Activated CD4-positive, alpha-beta T cell treated with anti-CD3 and anti-CD28 coated beads for 24 hours (primary cell): ENCODE measurements around the gene WSCD1.

Experiments used
- DNase-seq, 2 donors: peaks; one replicate each; pipeline ENCODE4 v3.0.0-alpha.2; 2020; ENCODE audit warnings: low read depth in 2 of 2

Gene WSCD1

DNA sequence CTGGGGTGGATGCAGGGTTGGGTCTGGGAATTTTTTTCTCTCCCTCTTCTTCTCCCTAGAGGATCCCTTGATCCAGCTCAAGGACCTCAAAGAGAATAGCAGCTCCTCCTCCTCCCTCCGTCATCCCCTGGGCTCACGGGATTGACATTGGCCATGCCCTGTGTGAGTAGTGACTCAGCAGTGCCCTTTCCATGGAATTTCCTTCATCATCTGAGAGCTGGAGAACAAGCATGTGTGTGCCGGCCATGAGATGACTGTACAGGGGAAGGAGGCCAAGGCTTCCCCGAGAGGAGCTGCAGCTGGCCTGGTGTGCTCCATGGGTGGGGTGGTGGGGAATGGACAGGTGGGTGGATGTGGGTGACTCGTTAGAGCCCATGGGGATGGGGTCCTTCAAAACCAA is 8.9 kb upstream of the WSCD1 start:
- DNase-seq: no peak

GRCh38 chr17:6064868-6065267 is 5.3 kb upstream of the WSCD1 start:
- DNase-seq: no peak

GRCh38 chr17:6065351-6065750 is 4.8 kb upstream of the WSCD1 start:
- no peak for DNase-seq

DNA sequence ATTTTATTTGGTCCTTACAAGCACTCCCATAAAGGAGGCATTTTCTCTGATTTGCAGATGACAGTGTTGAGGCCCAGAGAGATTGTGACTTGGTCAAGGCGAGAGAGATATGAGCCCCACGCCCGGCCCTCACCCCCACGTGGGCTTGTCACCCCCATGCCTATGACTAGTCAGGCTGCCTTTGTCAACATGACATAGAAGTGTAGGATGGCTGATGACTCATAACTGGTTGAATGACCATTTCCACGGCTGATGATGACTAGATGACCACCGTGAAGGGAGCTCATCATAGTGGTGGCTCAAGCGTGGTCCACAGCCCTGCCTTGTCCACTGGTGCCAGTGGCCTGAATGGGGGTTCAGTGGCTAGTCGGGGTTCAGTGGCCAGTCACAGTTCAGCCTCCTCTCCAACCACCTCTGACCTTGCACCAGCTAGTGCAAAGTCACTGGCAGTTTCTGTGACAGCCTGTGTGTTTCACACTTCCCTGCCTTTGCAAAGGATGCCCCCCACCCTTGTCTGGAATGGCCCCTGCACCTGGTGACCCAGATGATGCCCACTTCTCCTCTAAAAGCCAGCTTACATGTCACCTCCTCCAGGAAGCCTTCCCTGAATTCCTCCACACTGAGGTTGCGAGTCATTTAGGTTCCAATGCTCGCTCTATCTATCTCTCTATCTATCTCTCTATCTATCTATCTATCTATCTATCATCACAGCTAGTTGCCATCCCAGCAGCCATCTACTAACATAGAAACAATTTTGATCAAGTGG is 3.8 kb upstream of the WSCD1 start:
- DNase-seq: no peak

- no peak for DNase-seq
Measured at GRCh38 chr17:6067060-6067459, 3.1 kb upstream of the WSCD1 start.

DNA sequence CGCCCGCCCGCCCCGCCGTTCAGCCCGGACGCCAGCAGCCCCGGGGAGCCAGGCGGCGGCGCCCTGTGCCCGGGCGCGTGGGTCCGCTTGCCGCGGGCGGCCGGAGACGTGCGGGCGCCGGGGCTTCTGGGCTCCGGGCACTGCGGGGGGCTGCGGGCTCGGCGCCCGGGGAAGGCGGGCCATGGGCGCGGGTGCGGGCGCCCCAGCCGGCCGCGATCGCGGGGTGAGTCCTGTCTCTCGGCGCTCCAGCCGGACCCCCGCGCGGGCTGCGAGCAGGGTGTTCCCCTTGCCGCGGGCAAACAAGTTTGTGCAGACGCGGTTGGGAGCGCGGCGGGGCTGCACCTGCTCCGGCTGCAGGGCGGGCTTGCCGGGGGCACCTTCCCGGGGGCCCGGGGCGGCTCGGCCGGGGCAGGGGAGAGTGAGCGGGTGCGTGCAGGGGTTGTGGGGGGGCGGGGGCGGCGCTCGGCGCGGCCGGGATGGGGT is 292 bp downstream of the WSCD1 start:
- DNase-seq: no peak

DNA sequence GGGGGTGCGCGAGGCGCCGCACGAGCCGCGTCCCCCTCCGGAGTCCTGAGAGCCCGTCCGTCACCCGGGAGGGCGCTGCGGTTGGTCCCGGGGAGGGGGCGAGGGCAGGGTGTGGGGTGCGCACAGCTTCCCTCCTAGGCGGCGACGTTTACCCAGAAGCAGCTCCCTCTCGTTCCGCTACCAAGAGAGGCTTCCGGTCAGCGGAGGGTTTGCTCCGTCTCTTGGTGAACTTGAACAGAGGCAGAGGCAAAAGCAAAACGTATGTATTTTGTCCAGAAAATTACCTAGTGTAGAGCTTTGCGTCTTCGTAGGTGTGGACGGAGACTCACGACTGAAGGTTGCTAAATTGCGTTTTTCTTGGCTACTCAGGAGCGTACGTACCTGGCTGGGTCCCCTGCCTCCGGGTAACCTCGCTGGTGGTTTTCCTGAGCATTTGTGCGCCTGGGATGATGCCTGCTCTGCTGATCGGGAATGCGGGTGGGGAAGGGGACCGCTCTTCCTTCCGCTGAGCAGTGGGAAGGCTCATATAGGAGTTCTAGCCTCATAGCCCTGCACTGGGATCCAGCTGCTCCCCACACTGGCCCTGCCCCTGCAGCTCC is 833 bp downstream of the WSCD1 start:
- no peak for DNase-seq

GRCh38 chr17:6071528-6072065 is 1.4 kb downstream of the WSCD1 start:
- no peak for DNase-seq

GRCh38 chr17:6072157-6072556 is 2.0 kb downstream of the WSCD1 start:
- no peak for DNase-seq

DNA sequence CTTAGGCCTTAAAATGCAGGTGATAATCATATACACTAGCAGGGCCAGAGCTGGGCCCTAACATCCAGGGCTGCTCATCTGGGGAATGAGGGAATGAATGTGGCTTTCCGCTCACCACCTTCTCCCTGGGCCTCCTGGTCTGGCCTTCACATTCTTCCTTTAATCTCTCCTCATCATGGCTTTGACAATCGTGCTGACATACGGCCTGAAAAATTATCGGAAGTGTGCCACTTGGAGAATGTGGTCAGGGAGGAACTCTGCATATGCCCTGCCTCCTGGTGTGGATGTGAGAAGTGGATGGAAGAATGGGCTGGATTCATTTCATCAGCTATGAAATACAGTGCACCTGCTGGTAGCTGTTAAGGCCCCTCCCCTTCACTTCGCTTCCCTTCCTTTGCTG is 2.4 kb downstream of the WSCD1 start:
- no peak for DNase-seq

- DNase-seq: no peak
Measured at GRCh38 chr17:6073620-6074019, 3.4 kb downstream of the WSCD1 start.

DNA sequence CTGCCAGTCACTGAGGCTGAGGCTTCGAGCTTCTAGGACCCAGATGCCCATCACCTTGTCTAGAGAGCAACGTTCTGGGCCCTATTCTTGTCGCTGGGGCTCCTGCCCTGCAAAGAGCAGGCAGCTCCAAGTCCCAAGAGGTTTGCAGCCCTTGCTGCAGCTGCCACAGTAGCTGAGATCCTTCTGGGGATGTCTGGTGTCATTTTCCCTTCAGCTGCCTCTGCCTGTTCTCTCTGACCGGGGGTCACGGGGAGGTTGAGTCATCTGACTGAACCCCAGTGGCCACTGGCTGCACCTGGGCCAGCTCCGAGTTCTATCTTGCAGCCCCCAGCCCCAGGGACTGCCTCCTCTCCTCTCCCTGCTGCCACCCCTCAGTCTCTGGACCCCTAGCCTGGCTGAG is 4.9 kb downstream of the WSCD1 start:
- no peak for DNase-seq

DNA sequence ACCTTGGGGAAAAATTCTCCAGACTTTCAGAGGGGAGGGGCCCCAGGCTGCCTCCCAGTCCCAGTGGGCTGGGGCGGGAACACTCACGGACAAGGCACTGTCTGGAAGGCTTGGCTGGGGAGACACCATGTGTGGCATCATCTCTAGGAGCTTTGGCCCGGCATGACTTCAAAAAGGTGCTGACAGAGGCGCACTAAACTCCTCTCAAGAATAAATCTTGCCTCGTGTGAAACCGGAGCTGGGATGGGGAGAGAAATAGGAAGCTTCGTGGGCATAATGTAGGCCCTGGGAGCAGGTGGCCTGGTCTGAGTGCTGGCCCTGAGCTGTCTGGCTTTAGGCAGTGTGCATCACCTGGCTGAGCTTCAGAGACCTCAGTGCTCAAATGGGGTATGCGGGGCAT is 5.7 kb downstream of the WSCD1 start:
- DNase-seq: no peak

DNA sequence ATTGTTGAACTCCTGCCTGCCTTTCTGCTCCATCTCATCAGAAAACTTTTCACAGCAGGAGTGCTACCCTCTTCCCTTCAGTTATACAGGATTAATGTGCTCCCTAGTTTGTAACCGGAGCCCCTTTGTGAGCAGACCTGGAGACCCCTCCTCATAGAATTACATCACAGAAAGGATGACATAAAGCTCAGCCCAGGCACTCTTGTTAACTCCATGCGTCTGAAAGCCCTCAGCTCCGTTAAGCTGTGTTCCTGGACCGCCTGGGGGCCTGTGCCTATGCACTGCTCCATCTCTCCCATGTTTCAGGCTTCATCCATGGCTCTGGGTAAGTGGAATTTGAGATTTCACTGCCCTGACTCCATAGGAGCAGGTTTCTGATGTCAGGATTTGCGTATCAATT is 7.6 kb downstream of the WSCD1 start:
- DNase-seq: no peak

GRCh38 chr17:6078458-6078871 is 8.3 kb downstream of the WSCD1 start:
- DNase-seq: no peak

DNA sequence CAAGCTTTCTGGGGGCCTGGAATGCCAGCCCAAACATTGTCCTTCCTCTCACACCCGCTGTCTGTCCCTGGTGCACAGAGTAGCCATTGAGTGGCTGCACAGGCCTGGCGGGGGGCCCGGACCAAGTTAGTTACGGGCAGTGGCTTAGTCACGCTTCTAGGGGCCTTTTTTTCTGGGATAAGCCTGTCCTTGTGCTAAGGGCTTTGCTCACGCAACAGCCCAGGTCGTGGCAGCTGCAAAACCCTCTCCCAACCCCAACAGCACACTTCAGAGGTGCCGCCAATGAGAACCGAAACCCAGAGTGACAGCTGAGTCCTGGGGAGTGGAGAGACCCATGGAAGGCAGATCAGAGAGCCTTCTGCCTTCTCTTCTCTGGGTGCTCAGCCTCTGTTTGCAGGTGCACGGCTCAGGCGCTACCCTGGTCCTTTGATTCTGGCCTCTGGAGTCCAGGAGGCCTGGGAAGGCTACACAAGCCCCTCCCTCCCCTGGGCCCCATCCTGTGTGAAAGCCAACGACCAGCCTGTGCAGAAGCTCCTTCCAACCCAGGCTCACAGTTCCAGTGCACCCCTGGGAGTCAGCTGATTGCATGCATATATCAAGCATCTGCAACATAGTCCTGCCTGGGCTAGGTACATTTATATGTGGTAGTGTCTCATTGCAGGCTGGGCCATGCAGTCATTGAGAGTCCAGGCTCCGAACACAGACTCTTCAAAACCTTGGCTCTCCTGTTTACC is 9.1 kb downstream of the WSCD1 start:
- DNase-seq: no peak

GRCh38 chr17:6079960-6080359 is 9.8 kb downstream of the WSCD1 start:
- no peak for DNase-seq

DNA sequence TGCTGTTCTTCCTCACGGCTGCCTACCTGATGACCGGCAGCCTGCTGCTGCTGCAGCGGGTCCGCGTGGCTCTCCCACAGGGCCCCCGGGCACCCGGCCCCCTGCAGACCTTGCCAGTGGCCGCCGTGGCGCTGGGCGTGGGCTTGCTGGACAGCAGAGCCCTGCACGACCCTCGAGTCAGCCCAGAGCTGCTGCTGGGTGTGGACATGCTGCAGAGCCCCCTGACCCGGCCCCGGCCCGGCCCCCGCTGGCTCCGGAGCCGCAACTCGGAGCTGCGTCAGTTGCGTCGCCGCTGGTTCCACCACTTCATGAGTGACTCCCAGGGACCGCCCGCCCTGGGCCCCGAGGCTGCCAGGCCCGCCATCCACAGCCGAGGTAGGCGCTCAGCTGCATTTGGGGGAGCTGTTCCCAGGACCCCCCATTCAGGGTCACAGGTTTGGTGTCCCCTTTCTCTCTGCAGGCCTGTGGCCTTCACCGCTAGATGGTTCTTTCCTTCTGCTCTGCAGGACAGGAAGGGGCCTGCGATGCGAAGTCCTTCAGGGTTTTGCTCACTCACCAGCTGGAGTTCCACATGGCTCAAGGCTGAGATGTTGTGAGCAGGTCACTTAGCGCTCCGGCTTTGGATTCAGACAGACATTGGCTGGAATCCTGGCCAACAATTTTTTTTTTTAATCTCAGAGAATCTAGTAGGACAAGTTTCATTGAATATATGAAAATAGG is 10.7 kb downstream of the WSCD1 start:
- no peak for DNase-seq

DNA sequence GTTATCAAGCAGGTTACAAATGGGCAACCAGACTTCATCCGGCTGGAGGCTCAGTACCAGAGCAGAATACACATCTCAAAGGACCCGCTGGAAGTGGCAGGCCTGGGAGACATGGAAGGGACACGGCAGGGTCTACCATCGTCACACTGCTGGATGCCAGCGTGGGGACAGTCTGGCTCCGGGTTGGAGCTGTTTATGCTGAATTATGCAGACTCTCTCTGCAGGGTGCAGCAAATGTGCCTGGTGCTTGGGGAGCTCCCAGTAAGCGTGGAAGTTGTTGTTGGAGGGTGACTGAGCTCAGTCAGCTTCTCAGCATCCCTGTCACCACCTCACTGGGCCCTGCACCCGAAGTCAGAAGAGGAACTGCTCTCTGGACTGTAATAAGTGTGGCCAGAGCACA is 12.2 kb downstream of the WSCD1 start:
- DNase-seq: no peak

- no peak for DNase-seq
Measured at GRCh38 chr17:6084311-6085161, 14.4 kb downstream of the WSCD1 start.

- no peak for DNase-seq
Measured at GRCh38 chr17:6085812-6086211, 15.6 kb downstream of the WSCD1 start.
